ENCODE data around the gene NKD2.

Gene NKD2

GRCh38 chr5:1035421-1036405 lies 27.1 kb downstream of the NKD2 start:
- H3K4me3 ChIP-seq (ENCODE audit: low read depth, low read length) = no peak overlapping the region
- no peak for TF ChIP-seq CTCF (IDR thresholded peaks at IDR 0.05; ENCODE audit: borderline replicate concordance, insufficient read depth, low read depth, low read length)

GRCh38 chr5:1036504-1037122 lies 28.0 kb downstream of the NKD2 start:
- TF ChIP-seq CTCF (IDR thresholded peaks at IDR 0.05; ENCODE audit: borderline replicate concordance, insufficient read depth, low read depth, low read length) = no peak
- H3K4me3 ChIP-seq (ENCODE audit: low read depth, low read length) = no peak overlapping the region

GRCh38 chr5:1037123-1037670 lies 28.6 kb downstream of the NKD2 start:
- H3K4me3 ChIP-seq (ENCODE audit: low read depth, low read length) = no peak overlapping the region
- TF ChIP-seq CTCF (IDR thresholded peaks at IDR 0.05; ENCODE audit: borderline replicate concordance, insufficient read depth, low read depth, low read length) = no peak

- H3K4me3 ChIP-seq (ENCODE audit: low read depth, low read length) = no peak overlapping the region
- no peak for TF ChIP-seq CTCF (IDR thresholded peaks at IDR 0.05; ENCODE audit: borderline replicate concordance, insufficient read depth, low read depth, low read length)
These were observed 29.2 kb downstream of the NKD2 start for GRCh38 chr5:1037671-1038416.

- H3K4me3 ChIP-seq (ENCODE audit: low read depth, low read length) = no peak overlapping the region
- TF ChIP-seq CTCF (IDR thresholded peaks at IDR 0.05; ENCODE audit: borderline replicate concordance, insufficient read depth, low read depth, low read length) = no peak
These were observed 30.0 kb downstream of the NKD2 start for GRCh38 chr5:1038417-1039209.

GRCh38 chr5:1039210-1039548 lies 30.6 kb downstream of the NKD2 start:
- TF ChIP-seq CTCF (IDR thresholded peaks at IDR 0.05; ENCODE audit: borderline replicate concordance, insufficient read depth, low read depth, low read length) = no peak
- H3K4me3 ChIP-seq (ENCODE audit: low read depth, low read length) = no peak overlapping the region

Data from GM12875 (cell line).